ENCODE results near the gene JUND. TPM values are rescaled to one million over a fixed set of nuclear protein-coding genes. Genes with fewer than 3 reads are reported as not detected.

Gene JUND
- total and polyA plus RNA-seq, 2 of the 8 experiments (the other 6 are each of a cell fraction or from before 2014, with no cell fraction given) = 54.0 to 77.5 TPM

DNA sequence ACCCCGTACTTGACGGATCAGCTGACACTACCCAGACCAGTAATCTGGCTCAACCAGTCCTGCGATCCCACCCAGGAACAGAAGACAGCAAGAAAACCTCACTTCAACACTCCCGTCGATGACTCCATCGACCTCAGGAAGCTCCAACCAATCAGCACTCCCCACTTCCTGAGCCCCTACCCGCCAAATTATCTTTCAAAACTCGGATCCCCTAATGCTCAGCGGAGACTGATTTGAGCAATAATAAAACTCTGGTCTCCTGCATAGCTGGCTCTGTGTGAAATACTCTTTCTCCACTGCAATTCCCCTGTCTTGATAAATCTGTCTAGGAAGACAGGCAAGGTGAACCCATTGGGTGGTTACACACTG is 40.3 kb upstream of the JUND start (continued):
- TF ChIP-seq CHD7 (IDR thresholded peaks at IDR 0.05; ENCODE audit: insufficient replicate concordance, low read length) (no peak), RXRA (IDR thresholded peaks at IDR 0.05; ENCODE audit: insufficient read depth, low read depth, low read length) (no peak), ZNF274 (IDR thresholded peaks at IDR 0.05; ENCODE audit: borderline replicate concordance, extremely low read depth, low read length) (no peak), TBP (IDR thresholded peaks at IDR 0.05; ENCODE audit: low read depth, low read length) (no peak), CBX5 (IDR thresholded peaks at IDR 0.05; ENCODE audit: low read depth, low read length) (no peak), EZH2 (IDR thresholded peaks at IDR 0.05; ENCODE audit: low read depth, low read length, severe bottlenecking) (no peak), EP300 (IDR thresholded peaks at IDR 0.05; ENCODE audit: borderline replicate concordance in 1 of 2, low read depth in 2 of 2, low read length in 2 of 2) (no peak), SP2 (IDR thresholded peaks at IDR 0.05; ENCODE audit: low read length) (no peak), TEAD4 (IDR thresholded peaks at IDR 0.05; ENCODE audit: low read depth, low read length) (no peak), RAD21 (IDR thresholded peaks at IDR 0.05 in 1 of 2, conservative IDR thresholded peaks at IDR 0.05 in 1 of 2; ENCODE audit: low read depth in 2 of 2, low read length in 2 of 2) (no peak)

Measured in H1 (cell line).